Type B pancreatic cell (in vitro differentiated cells): ENCODE data around the gene CEP41. TPM values are rescaled to one million over a fixed set of nuclear protein-coding genes. Genes with fewer than 3 reads are reported as not detected.

Source experiments
- DNase-seq: peaks from one replicate; pipeline ENCODE4 v3.0.0; 2021; ENCODE audit warnings: mixed read lengths; ENCODE audit not compliant: unreplicated experiment; ENCODE audit errors: extremely low spot score
- H3K27ac Mint-ChIP-seq: 2 replicates; pipeline ENCODE4 v1.8.0; 2021; ENCODE audit warnings: mild to moderate bottlenecking, mixed read lengths
- H3K27me3 Mint-ChIP-seq: 2 replicates; pipeline ENCODE4 v1.8.0; 2021; ENCODE audit warnings: mixed read lengths
- H3K36me3 Mint-ChIP-seq: 2 replicates; pipeline ENCODE4 v1.8.0; 2021; ENCODE audit warnings: mixed read lengths
- H3K4me1 Mint-ChIP-seq: one replicate; pipeline ENCODE4 v1.8.0; 2021; ENCODE audit warnings: mixed read lengths; ENCODE audit not compliant: unreplicated experiment
- H3K4me3 Mint-ChIP-seq: 2 replicates; pipeline ENCODE4 v1.8.0; 2021; ENCODE audit warnings: mild to moderate bottlenecking, mixed read lengths
- H3K9me3 Mint-ChIP-seq: 2 replicates; pipeline ENCODE4 v1.8.0; 2021; ENCODE audit warnings: mixed read lengths
- total RNA-seq: library from RNA; stranded (reverse); gene quantifications from 2 replicates; pipeline ENCODE4 v1.2.1, GENCODE V29; 2021; ENCODE audit warnings: low replicate concordance
- TF ChIP-seq, protein P1 (sequence below): fragments of 200-600 bp; sonication (generic); conservative IDR thresholded peaks from 2 replicates; pipeline ENCODE4 v1.5.0; 2021; ENCODE audit warnings: antibody characterized with exemption, mild to moderate bottlenecking

CEP41 gene
- total RNA-seq, 1 donor from 2014 or later, result 33.0 TPM

GRCh38 chr7:130345136-130345535 lies 95.7 kb downstream of the CEP41 start:
- peak overlapping the region; percentile 1 for H3K4me3 Mint-ChIP-seq
- peak overlapping the region; percentile 49 for H3K27ac Mint-ChIP-seq

GRCh38 chr7:130344271-130344866 lies 96.4 kb downstream of the CEP41 start, which contains the start of gene CPA5:
Gene CPA5, plus strand, starts transcription at chr7:130344816. Its CDS starts 1,670 bp downstream, at chr7:130346486.
- H3K4me3 Mint-ChIP-seq, result peak within 1 kb of the TSS; percentile 1
- H3K36me3 Mint-ChIP-seq, result no peaks in the 10 kb centered on the region
- H3K9me3 Mint-ChIP-seq, result no peaks in the 10 kb centered on the region
- DNase-seq, result no peak
- no peaks in the 10 kb centered on the region for H3K27me3 Mint-ChIP-seq
- H3K27ac Mint-ChIP-seq, result peak within 1 kb of the TSS; percentile 49
- TF ChIP-seq, protein P1, sequence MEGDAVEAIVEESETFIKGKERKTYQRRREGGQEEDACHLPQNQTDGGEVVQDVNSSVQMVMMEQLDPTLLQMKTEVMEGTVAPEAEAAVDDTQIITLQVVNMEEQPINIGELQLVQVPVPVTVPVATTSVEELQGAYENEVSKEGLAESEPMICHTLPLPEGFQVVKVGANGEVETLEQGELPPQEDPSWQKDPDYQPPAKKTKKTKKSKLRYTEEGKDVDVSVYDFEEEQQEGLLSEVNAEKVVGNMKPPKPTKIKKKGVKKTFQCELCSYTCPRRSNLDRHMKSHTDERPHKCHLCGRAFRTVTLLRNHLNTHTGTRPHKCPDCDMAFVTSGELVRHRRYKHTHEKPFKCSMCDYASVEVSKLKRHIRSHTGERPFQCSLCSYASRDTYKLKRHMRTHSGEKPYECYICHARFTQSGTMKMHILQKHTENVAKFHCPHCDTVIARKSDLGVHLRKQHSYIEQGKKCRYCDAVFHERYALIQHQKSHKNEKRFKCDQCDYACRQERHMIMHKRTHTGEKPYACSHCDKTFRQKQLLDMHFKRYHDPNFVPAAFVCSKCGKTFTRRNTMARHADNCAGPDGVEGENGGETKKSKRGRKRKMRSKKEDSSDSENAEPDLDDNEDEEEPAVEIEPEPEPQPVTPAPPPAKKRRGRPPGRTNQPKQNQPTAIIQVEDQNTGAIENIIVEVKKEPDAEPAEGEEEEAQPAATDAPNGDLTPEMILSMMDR, result no peak
- H3K4me1 Mint-ChIP-seq, result peaks cover 22% of the 10 kb centered on the region

More at GRCh38 chr7:130345136-130345535, 95.7 kb downstream of the CEP41 start:
- Mint-ChIP-seq H3K4me1 (peaks cover 28% of the 10 kb centered on the region), H3K36me3 (no peaks in the 10 kb centered on the region), H3K27me3 (no peaks in the 10 kb centered on the region), H3K9me3 (no peaks in the 10 kb centered on the region)
- no peak for DNase-seq
- TF ChIP-seq, protein P1, result no peak

Other genes starting within 250 kb of the CEP41 start
- gene TMEM209, start 235.6 kb downstream of the CEP41 start, total RNA-seq, result 25.1 and 36.1 TPM in 2 replicates
- not detected in 2 replicates for gene SSMEM1, start 233.2 kb downstream of the CEP41 start, total RNA-seq
- 16.3 and 19.8 TPM in 2 replicates for gene CPA2, start 174.2 kb downstream of the CEP41 start, total RNA-seq
- 7.4 and 17.4 TPM in 2 replicates for gene CPA4, start 147.9 kb downstream of the CEP41 start, total RNA-seq
- gene CPA5, start 96.2 kb downstream of the CEP41 start, total RNA-seq, result 0.68 TPM in 1 of 2 replicates, not detected in the other
- gene CPA1, start 60.5 kb downstream of the CEP41 start, total RNA-seq, result 0.41 TPM in 1 of 2 replicates, not detected in the other
- gene MEST, start 51.1 kb upstream of the CEP41 start, total RNA-seq, result 489 and 572 TPM in 2 replicates
- gene COPG2, start 227.7 kb upstream of the CEP41 start, total RNA-seq, result 51.6 and 54.0 TPM in 2 replicates
- not detected in 2 replicates for gene TSGA13, start 245.5 kb upstream of the CEP41 start, total RNA-seq